Neural cell (in vitro differentiated cells): ENCODE results near the gene NKD1.

Experiments used
- CTCF ChIP-seq: fragments of 450-650 bp; IDR thresholded peaks from 2 replicates; pipeline ENCODE4 v1.5.1; 2014; ENCODE audit warnings: antibody characterized with exemption, mild to moderate bottlenecking, moderate library complexity; ENCODE audit not compliant: poor library complexity, severe bottlenecking
- EZH2 ChIP-seq: fragments of 200-600, 300-800 bp; shearing (Covaris generic), sonication (generic); IDR thresholded peaks from 2 replicates; pipeline ENCODE4 v1.6.1; 2014; ENCODE audit warnings: antibody characterized with exemption, low read length, borderline replicate concordance, mild to moderate bottlenecking; ENCODE audit not compliant: insufficient read depth, poor library complexity, severe bottlenecking
- MXI1 ChIP-seq: fragments of 450-650 bp; conservative IDR thresholded peaks from 2 replicates; pipeline ENCODE4 v1.6.1; 2014; ENCODE audit warnings: antibody characterized with exemption, mild to moderate bottlenecking; ENCODE audit not compliant: poor library complexity, severe bottlenecking
- POLR2AphosphoS5 ChIP-seq: IDR thresholded peaks from 2 replicates; pipeline ENCODE4 v1.6.1; 2012
- RAD21 ChIP-seq: fragments of 450-650 bp; conservative IDR thresholded peaks from 2 replicates; pipeline ENCODE4 v1.6.1; 2014; ENCODE audit warnings: antibody characterized with exemption, mild to moderate bottlenecking, moderate library complexity
- REST ChIP-seq: IDR thresholded peaks from 2 replicates; pipeline ENCODE4 v1.6.1; 2012; ENCODE audit warnings: borderline replicate concordance
- SMC3 ChIP-seq: fragments of 450-650 bp; conservative IDR thresholded peaks from 2 replicates; pipeline ENCODE4 v1.6.1; 2014; ENCODE audit warnings: antibody characterized with exemption, mild to moderate bottlenecking, moderate library complexity; ENCODE audit not compliant: poor library complexity
- TAF1 ChIP-seq: IDR thresholded peaks from 2 replicates; pipeline ENCODE4 v1.6.1; 2012; ENCODE audit warnings: low read depth

GRCh38 chr16:50613281-50613963 is 65.2 kb downstream of the NKD1 start:
- TF ChIP-seq CTCF, result no peak
- no peak for TF ChIP-seq RAD21
- TF ChIP-seq EZH2, result no peak
- no peak for TF ChIP-seq REST
- TF ChIP-seq TAF1, result no peak
- TF ChIP-seq POLR2AphosphoS5, result no peak
- no peak for TF ChIP-seq SMC3
- TF ChIP-seq MXI1, result no peak
